ENCODE data around the gene MAPKAPK3. TPM values are rescaled to one million over a fixed set of nuclear protein-coding genes. Genes with fewer than 3 reads are reported as not detected.

The MAPKAPK3 gene
- total RNA-seq, 2 experiments from 2014 or later, result 204 to 205 TPM

DNA sequence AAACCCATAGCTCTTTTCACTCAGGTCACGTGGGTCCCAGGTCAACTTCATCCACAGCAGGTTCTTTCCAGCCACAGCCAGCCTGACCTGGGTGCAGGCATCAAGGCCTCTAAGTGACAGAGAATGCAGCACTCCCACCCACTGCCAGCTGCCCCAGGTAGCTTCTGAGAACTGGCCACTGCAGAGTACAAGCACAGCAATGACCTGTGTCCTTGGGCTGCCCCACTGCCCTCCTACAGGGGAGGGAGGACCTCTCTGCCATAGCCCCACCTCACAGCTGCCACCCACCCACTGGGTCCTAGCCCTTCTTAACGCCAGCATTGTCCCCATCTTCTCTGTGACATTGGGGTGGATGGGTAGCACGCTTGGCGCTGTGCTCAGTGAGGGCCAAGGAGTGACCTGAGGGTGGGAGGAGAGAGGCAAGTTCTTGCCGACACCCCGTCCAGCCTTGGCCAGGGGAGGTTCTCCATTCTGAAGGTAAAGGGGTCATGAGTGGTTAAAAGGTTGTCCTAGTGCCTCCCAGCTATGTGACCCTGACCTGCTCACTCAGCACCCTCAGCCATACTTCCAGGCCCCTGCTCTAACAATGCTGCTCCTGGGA lies 17.7 kb upstream of the MAPKAPK3 start:
- peak; percentile 27 for DNase-seq
- H3K36me3 Mint-ChIP-seq (ENCODE audit: low read depth), result peaks cover 54% of the 10 kb centered on the region
- peaks cover 77% of the 10 kb centered on the region for H3K4me1 Mint-ChIP-seq (ENCODE audit: low read depth)

GRCh38 chr3:50599716-50600118 lies 17.2 kb upstream of the MAPKAPK3 start:
- TF ChIP-seq CTCF (IDR thresholded peaks at IDR 0.05), result no peak
- no peak for ATAC-seq
- Mint-ChIP-seq H3K4me3 (peak overlapping the region; percentile 94), H3K27ac (peak overlapping the region; percentile 100), H3K9me3 (no peaks in the 10 kb centered on the region), H3K36me3 (ENCODE audit: low read depth) (peaks cover 56% of the 10 kb centered on the region), H3K4me1 (ENCODE audit: low read depth) (peaks cover 76% of the 10 kb centered on the region), H3K27me3 (no peaks in the 10 kb centered on the region)
- intact Hi-C loops (cut with micrococcal nuclease), result no loop called here
- POLR2A ChIA-PET, result interaction anchor here (1.3 to 25.8 kb wide), 4 partner anchors 2 to 259 kb away, joined by 3 to 2276 read pairs (median 1836); partner anchors contain the start of genes C3orf18, CISH, HEMK1 and MAPKAPK3
- peak; percentile 42 for DNase-seq
- CTCF ChIA-PET, result interaction anchor here (6.2 to 25.1 kb wide), 4 partner anchors 10 to 27 kb away, joined by 46 to 769 read pairs (median 148); partner anchors contain the start of genes C3orf18, CISH, HEMK1 and MAPKAPK3

More for the DNA sequence above, 17.7 kb upstream of the MAPKAPK3 start:
- intact Hi-C loops (cut with micrococcal nuclease), result no loop called here
- Mint-ChIP-seq H3K4me3 (peak overlapping the region; percentile 94), H3K27ac (peak overlapping the region; percentile 100), H3K9me3 (no peaks in the 10 kb centered on the region), H3K27me3 (no peaks in the 10 kb centered on the region)
- ChIA-PET POLR2A (interaction anchor here (0.7 to 25.8 kb wide), 4 partner anchors 2 to 24 kb away, joined by 3 to 2276 read pairs (median 1836); partner anchors contain the start of genes C3orf18, CISH, HEMK1 and MAPKAPK3), CTCF (interaction anchor here (6.2 to 25.1 kb wide), 4 partner anchors 10 to 26 kb away, joined by 46 to 769 read pairs (median 148); partner anchors contain the start of genes C3orf18, CISH, HEMK1 and MAPKAPK3)
- no peak for ATAC-seq
- no peak for TF ChIP-seq CTCF (IDR thresholded peaks at IDR 0.05)

DNA sequence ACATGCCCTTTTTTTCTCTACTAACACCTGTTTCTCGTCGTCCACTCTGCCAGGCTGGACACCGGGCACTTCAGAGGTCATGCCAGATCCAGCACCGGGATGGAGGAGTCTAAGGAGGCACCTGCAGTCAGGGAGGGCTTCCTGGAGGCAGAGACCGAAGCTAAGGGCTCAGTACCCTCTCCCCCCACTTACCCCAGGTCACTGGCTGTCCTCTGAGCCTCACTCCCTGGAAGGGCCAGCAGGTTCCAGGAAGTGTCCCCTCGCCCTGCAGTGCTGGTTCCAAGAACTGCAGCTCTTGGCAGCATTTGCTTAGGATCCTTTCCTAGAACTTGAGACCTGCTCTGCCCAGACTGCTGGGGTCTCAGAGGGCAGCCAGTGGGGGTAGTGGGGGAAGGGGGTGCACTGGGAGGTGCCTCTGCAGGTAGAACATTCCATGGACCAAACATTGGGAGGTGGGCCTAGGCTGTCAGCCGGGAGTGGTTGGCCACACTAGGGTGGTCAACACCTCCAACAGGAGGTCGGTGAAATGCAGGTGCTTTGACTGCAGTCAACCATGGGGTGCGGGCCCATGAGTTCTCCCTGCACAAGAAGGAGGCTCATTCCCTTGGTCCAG lies 16.7 kb upstream of the MAPKAPK3 start:
- peak overlapping the region; percentile 100 for H3K27ac Mint-ChIP-seq
- DNase-seq, result peak; percentile 65
- ChIA-PET CTCF (interaction anchor here (6.2 to 25.1 kb wide), 4 partner anchors 11 to 27 kb away, joined by 46 to 769 read pairs (median 148); partner anchors contain the start of genes C3orf18, CISH, HEMK1 and MAPKAPK3), POLR2A (interaction anchor here (1.3 to 25.8 kb wide), 5 partner anchors 3 to 263 kb away, joined by 3 to 2276 read pairs (median 1836); partner anchors contain the start of genes C3orf18, CISH, HEMK1 and MAPKAPK3)
- H3K36me3 Mint-ChIP-seq (ENCODE audit: low read depth), result peaks cover 61% of the 10 kb centered on the region
- peaks cover 76% of the 10 kb centered on the region for H3K4me1 Mint-ChIP-seq (ENCODE audit: low read depth)
- no peaks in the 10 kb centered on the region for H3K27me3 Mint-ChIP-seq
- no peaks in the 10 kb centered on the region for H3K9me3 Mint-ChIP-seq
- H3K4me3 Mint-ChIP-seq, result peak overlapping the region; percentile 94
- ATAC-seq, result no peak
- intact Hi-C loops (cut with micrococcal nuclease), result no loop called here
- TF ChIP-seq CTCF (IDR thresholded peaks at IDR 0.05), result no peak

DNA sequence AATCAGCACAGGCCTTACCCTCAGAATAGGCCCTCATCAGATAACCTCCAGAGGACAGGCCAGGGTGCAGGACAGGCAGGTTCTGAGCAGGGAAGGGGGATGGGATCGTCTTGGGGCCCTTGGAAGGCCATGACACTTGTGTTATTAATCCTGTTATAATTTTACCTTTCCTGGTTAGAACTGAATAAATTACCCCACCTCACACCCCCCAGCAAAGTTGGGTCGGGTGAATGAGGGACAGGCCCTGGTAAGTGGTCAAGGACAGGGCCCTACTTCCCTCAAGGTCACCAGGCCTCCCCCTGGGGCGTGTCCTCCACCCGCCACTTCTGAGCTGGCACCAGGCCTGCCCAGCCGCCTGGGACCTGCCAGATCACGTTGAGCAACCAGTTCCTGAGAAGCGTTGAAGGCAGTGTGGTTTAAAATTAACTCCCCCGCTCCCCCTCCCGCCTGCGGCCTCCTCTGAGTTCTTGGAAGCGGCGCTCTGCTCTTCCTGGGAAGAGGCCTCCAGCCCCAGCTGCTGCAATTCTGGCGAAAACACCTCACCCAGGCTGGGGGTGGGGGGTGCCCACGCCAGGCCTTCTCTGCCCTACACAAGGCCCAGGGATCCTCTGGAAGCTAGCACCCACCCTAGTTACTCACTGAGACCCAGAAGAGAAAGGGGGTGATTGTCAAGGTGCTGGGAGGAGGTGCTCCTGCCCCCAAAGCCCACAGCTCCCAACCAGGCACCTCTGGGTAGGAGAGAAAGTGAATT lies 15.9 kb upstream of the MAPKAPK3 start:
- TF ChIP-seq CTCF (IDR thresholded peaks at IDR 0.05), result no peak
- Mint-ChIP-seq H3K4me3 (peak overlapping the region; percentile 94), H3K27me3 (no peaks in the 10 kb centered on the region), H3K9me3 (no peaks in the 10 kb centered on the region), H3K4me1 (ENCODE audit: low read depth) (peaks cover 78% of the 10 kb centered on the region), H3K36me3 (ENCODE audit: low read depth) (peaks cover 65% of the 10 kb centered on the region), H3K27ac (peak overlapping the region; percentile 100)
- ATAC-seq (peak; percentile 59), DNase-seq (peak; percentile 98)
- ChIA-PET CTCF (interaction anchor here (0.6 to 25.1 kb wide), 6 partner anchors 10 to 72 kb away, joined by 3 to 769 read pairs (median 62); partner anchors contain the start of genes C3orf18, CISH, HEMK1 and MAPKAPK3), POLR2A (interaction anchor here (0.6 to 25.8 kb wide), 8 partner anchors 3 to 775 kb away, joined by 3 to 2276 read pairs (median 7); partner anchors contain the start of genes C3orf18, CISH, HEMK1 and MAPKAPK3)
- intact Hi-C loops (cut with micrococcal nuclease), result loop anchor here (1.0 kb wide), 2 partner anchors 11 to 29 kb away; no protein-coding TSS in a partner anchor

All from activated CD8-positive, alpha-beta T cell treated with anti-CD3 and anti-CD28 coated beads for 36 hours (primary cell).